Type B pancreatic cell (in vitro differentiated cells): ENCODE measurements around the gene CGB1. TPM values are rescaled to one million over a fixed set of nuclear protein-coding genes. Genes with fewer than 3 reads are reported as not detected.
"Not testable (repeated sequence)": the region's sequence is repeated elsewhere in the genome, so short reads cannot be mapped to it uniquely, and the experiment has no call there.

Source experiments
- DNase-seq: peaks from one replicate; pipeline ENCODE4 v3.0.0; 2021; ENCODE audit warnings: mixed read lengths; ENCODE audit not compliant: unreplicated experiment; ENCODE audit errors: extremely low spot score
- H3K27ac Mint-ChIP-seq: 2 replicates; pipeline ENCODE4 v1.8.0; 2021; ENCODE audit warnings: mild to moderate bottlenecking, mixed read lengths
- H3K27me3 Mint-ChIP-seq: 2 replicates; pipeline ENCODE4 v1.8.0; 2021; ENCODE audit warnings: mixed read lengths
- H3K36me3 Mint-ChIP-seq: 2 replicates; pipeline ENCODE4 v1.8.0; 2021; ENCODE audit warnings: mixed read lengths
- H3K4me1 Mint-ChIP-seq: one replicate; pipeline ENCODE4 v1.8.0; 2021; ENCODE audit warnings: mixed read lengths; ENCODE audit not compliant: unreplicated experiment
- H3K4me3 Mint-ChIP-seq: 2 replicates; pipeline ENCODE4 v1.8.0; 2021; ENCODE audit warnings: mild to moderate bottlenecking, mixed read lengths
- H3K9me3 Mint-ChIP-seq: 2 replicates; pipeline ENCODE4 v1.8.0; 2021; ENCODE audit warnings: mixed read lengths
- total RNA-seq: library from RNA; stranded (reverse); gene quantifications from 2 replicates; pipeline ENCODE4 v1.2.1, GENCODE V29; 2021; ENCODE audit warnings: low replicate concordance
- TF ChIP-seq, protein P1 (sequence below): fragments of 200-600 bp; sonication (generic); conservative IDR thresholded peaks from 2 replicates; pipeline ENCODE4 v1.5.0; 2021; ENCODE audit warnings: antibody characterized with exemption, mild to moderate bottlenecking

Gene CGB1
- total RNA-seq, 1 donor from 2014 or later = not detected

DNA sequence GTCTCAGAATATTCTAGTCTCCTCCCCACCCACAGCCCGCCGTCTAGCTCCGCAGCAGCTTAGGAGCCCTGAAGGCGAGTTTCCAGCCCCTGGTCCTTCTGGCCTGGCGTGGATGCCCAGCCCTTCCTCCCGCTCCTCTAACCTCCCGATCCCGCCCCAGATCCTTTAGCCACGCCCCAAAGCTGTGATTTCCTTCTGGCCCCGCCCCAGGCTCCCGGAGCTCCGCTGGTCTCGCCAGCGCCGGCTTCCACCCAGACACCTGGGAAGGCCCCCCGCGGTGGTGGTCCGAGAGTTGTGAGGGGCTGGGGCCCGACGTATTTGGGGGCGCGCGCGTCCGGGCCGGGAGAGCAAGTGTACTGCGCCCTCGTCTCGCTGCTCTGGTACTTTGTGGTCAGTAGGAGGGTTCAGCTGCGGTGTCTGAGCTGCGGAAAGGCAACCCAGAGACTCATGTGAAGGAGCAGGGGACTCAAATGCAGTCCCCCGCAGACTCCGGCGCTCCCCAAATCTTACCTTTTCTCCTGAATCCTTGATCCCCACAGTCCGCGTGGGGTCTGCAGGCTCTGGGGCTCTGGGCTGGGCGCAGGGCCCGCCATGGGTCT lies 21.0 kb upstream of the CGB1 start, which contains the start of gene CGB7:
Gene CGB7 (minus strand): TSS at position 114 of the 599 bp plus-strand sequence. CDS start 2,374 bp downstream, outside the sequence.
- H3K27ac Mint-ChIP-seq = peak within 1 kb of the TSS; percentile 62

GRCh38 chr19:49056902-49057596 lies 20.4 kb upstream of the CGB1 start:
- not testable (repeated sequence) for H3K9me3 Mint-ChIP-seq
- H3K27ac Mint-ChIP-seq = peak overlapping the region; percentile 62

More for the DNA sequence above, 21.0 kb upstream of the CGB1 start, which contains the start of gene CGB7:
- H3K9me3 Mint-ChIP-seq = no peaks in the 10 kb centered on the region
- H3K4me3 Mint-ChIP-seq = peak within 1 kb of the TSS; percentile 87
- DNase-seq = peak; percentile 72
- H3K36me3 Mint-ChIP-seq = no peaks in the 10 kb centered on the region
- TF ChIP-seq, protein P1, sequence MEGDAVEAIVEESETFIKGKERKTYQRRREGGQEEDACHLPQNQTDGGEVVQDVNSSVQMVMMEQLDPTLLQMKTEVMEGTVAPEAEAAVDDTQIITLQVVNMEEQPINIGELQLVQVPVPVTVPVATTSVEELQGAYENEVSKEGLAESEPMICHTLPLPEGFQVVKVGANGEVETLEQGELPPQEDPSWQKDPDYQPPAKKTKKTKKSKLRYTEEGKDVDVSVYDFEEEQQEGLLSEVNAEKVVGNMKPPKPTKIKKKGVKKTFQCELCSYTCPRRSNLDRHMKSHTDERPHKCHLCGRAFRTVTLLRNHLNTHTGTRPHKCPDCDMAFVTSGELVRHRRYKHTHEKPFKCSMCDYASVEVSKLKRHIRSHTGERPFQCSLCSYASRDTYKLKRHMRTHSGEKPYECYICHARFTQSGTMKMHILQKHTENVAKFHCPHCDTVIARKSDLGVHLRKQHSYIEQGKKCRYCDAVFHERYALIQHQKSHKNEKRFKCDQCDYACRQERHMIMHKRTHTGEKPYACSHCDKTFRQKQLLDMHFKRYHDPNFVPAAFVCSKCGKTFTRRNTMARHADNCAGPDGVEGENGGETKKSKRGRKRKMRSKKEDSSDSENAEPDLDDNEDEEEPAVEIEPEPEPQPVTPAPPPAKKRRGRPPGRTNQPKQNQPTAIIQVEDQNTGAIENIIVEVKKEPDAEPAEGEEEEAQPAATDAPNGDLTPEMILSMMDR = no peak
- peaks cover 15% of the 10 kb centered on the region for H3K4me1 Mint-ChIP-seq
- peaks cover 31% of the 10 kb centered on the region for H3K27me3 Mint-ChIP-seq

GRCh38 chr19:49056101-49056901 lies 19.6 kb upstream of the CGB1 start:
- peaks cover 15% of the 10 kb centered on the region for H3K4me1 Mint-ChIP-seq
- H3K27ac Mint-ChIP-seq = no peak overlapping the region
- no peaks in the 10 kb centered on the region for H3K36me3 Mint-ChIP-seq
- H3K4me3 Mint-ChIP-seq = peak overlapping the region; percentile 87
- TF ChIP-seq, protein P1 = peak; percentile 57
- peaks cover 31% of the 10 kb centered on the region for H3K27me3 Mint-ChIP-seq
- peak; percentile 75 for DNase-seq
- H3K9me3 Mint-ChIP-seq = no peaks in the 10 kb centered on the region

More at GRCh38 chr19:49056902-49057596, 20.4 kb upstream of the CGB1 start:
- peaks cover 15% of the 10 kb centered on the region for H3K4me1 Mint-ChIP-seq
- H3K4me3 Mint-ChIP-seq = peak overlapping the region; percentile 87
- not testable (repeated sequence) for H3K36me3 Mint-ChIP-seq, DNase-seq
- H3K27me3 Mint-ChIP-seq = peaks cover 31% of the 10 kb centered on the region

GRCh38 chr19:49050376-49051033 lies 13.8 kb upstream of the CGB1 start:
- not testable (repeated sequence) for H3K4me3 Mint-ChIP-seq, H3K9me3 Mint-ChIP-seq, H3K27ac Mint-ChIP-seq, H3K4me1 Mint-ChIP-seq, DNase-seq, H3K27me3 Mint-ChIP-seq, H3K36me3 Mint-ChIP-seq

GRCh38 chr19:49049834-49050233 lies 13.1 kb upstream of the CGB1 start:
- H3K36me3 Mint-ChIP-seq, DNase-seq, H3K4me1 Mint-ChIP-seq, H3K4me3 Mint-ChIP-seq, H3K27me3 Mint-ChIP-seq, H3K9me3 Mint-ChIP-seq, H3K27ac Mint-ChIP-seq: not testable (repeated sequence)

DNA sequence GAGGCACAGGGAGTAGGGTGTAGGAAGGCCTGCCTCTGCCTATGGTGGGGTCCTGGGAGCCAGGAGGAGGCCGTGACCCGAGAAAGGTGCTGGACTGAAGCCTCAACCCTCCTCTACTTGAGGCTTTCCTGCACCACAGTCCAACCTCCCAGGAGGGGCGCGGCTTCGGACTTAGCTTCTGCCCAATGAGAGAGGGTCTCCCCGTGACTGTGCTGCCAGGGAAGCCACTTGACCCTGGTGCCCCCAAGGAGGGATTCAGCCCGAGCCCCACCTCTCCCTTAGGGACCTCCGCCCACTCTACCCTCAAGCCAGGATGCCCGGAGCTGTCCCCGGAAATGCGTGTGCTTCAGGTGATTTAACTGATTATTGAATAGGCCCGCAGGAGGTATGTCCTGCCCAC lies 12.3 kb upstream of the CGB1 start, which contains the start of gene CGB8:
Gene CGB8 (minus strand): TSS at position 101 of the 400 bp plus-strand sequence. CDS start 372 bp downstream, outside the sequence.
- not testable (repeated sequence) for H3K36me3 Mint-ChIP-seq, DNase-seq, H3K4me3 Mint-ChIP-seq, H3K27me3 Mint-ChIP-seq, H3K9me3 Mint-ChIP-seq, H3K27ac Mint-ChIP-seq, H3K4me1 Mint-ChIP-seq

DNA sequence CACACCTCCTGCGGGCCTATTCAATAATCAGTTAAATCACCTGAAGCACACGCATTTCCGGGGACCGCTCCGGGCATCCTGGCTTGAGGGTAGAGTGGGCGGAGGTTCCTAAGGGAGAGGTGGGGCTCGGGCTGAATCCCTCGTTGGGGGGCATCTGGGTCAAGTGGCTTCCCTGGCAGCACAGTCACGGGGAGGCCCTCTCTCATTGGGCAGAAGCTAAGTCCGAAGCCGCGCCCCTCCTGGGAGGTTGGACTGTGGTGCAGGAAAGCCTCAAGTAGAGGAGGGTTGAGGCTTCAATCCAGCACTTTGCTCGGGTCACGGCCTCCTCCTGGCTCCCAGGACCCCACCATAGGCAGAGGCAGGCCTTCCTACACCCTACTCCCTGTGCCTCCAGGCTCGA lies 6.9 kb upstream of the CGB1 start, which contains the start of gene CGB5:
Gene CGB5 (plus strand): TSS at position 301 of the 400 bp plus-strand sequence. CDS start 362 bp downstream, outside the sequence.
- H3K36me3 Mint-ChIP-seq, H3K27ac Mint-ChIP-seq, H3K4me1 Mint-ChIP-seq, H3K9me3 Mint-ChIP-seq, H3K4me3 Mint-ChIP-seq, DNase-seq, H3K27me3 Mint-ChIP-seq: not testable (repeated sequence)

DNA sequence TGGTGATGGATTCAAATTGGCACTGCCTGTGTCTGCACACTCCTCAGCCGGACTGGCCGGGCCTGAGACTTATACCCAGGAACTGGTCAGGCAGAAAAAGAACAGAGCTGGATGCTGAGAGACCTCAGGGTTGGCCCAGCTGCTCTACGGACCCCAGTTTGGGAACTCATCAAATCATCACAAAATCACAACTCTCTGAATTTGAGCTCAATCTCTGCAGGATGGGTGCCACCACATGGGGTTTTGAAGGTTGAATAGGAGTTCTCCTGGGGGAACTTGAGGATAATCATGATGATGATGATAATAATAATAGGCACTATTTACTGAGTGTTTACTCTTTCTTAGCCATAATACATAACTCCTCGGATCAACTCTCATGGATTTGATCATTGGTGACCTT lies 6.0 kb upstream of the CGB1 start:
- H3K9me3 Mint-ChIP-seq, H3K4me1 Mint-ChIP-seq, DNase-seq, H3K27me3 Mint-ChIP-seq, H3K27ac Mint-ChIP-seq, H3K4me3 Mint-ChIP-seq, H3K36me3 Mint-ChIP-seq: not testable (repeated sequence)
